PC-9 (cell line): ENCODE results near the gene MAP3K2. TPM values are rescaled to one million over a fixed set of nuclear protein-coding genes. Genes with fewer than 3 reads are reported as not detected.

ENCODE experiments used
- BruUV-seq: library from RNA; stranded (reverse); fragments of 400-500 nt; replicated peaks from 2 replicates; lab custom pipeline; 2021; lab: Mats Ljungman, UMichigan
- CTCF ChIA-PET: fragments of 300-600 bp; sonication (Branson Sonifier 250); formaldehyde crosslinking; loops from one replicate; lab custom pipeline; 2022; ENCODE audit warnings: antibody characterized with exemption; lab: Charles Lee
- POLR2A ChIA-PET: fragments of 300-600 bp; sonication (Branson Sonifier 250); formaldehyde crosslinking; loops from one replicate; lab custom pipeline; 2022; ENCODE audit warnings: antibody characterized with exemption; ENCODE audit not compliant: unreplicated experiment; lab: Charles Lee
- DNase-seq, 2 experiments: peaks; one replicate each; pipeline versions ENCODE4 v3.0.0 to v3.0.0-alpha.2; 2015 to 2022; ENCODE audit warnings: mixed read lengths in 1 of 2
- H2AFZ ChIP-seq: fragments of 200-600 bp; sonication (generic); 2 replicates; pipeline ENCODE4 v1.8.1; 2017; ENCODE audit warnings: antibody characterized with exemption
- H3F3A ChIP-seq: fragments of 200-600 bp; sonication (generic); 2 replicates; pipeline ENCODE4 v1.8.1; 2017; ENCODE audit warnings: antibody characterized with exemption, mild to moderate bottlenecking, low read depth; ENCODE audit not compliant: insufficient read depth
- H3K27ac ChIP-seq: fragments of 200-600 bp; sonication (generic); 2 replicates; pipeline ENCODE4 v1.6.1; 2016; ENCODE audit warnings: mixed run types
- H3K27me3 ChIP-seq: fragments of 200-600 bp; sonication (generic); 2 replicates; pipeline ENCODE4 v1.6.1; 2016; ENCODE audit warnings: low read depth, mixed run types; ENCODE audit not compliant: insufficient read depth
- H3K36me3 ChIP-seq: fragments of 200-600 bp; sonication (generic); 2 replicates; pipeline ENCODE4 v1.6.1; 2016; ENCODE audit warnings: low read depth, mixed run types
- H3K4me1 ChIP-seq: fragments of 200-600 bp; sonication (generic); replicated peaks from 2 replicates; pipeline ENCODE4 v1.6.1; 2016; ENCODE audit warnings: mixed run types; ENCODE audit not compliant: insufficient read depth
- H3K4me2 ChIP-seq: fragments of 200-600 bp; sonication (generic); 2 replicates; pipeline ENCODE4 v1.6.1; 2017; ENCODE audit warnings: mixed run types
- H3K4me3 ChIP-seq: fragments of 200-600 bp; sonication (generic); 2 replicates; pipeline ENCODE4 v1.6.1; 2016; ENCODE audit warnings: mixed run types
- H3K79me2 ChIP-seq: fragments of 200-600 bp; sonication (generic); 2 replicates; pipeline ENCODE4 v1.6.1; 2017; ENCODE audit warnings: low read depth, mixed run types
- H3K9me2 ChIP-seq: fragments of 200-600 bp; sonication (generic); 2 replicates; pipeline ENCODE4 v1.8.1; 2017; ENCODE audit warnings: mild to moderate bottlenecking; ENCODE audit not compliant: insufficient read depth
- H3K9me3 ChIP-seq: fragments of 200-600 bp; sonication (generic); 2 replicates; pipeline ENCODE4 v1.8.1; 2016; ENCODE audit warnings: low read depth; ENCODE audit not compliant: insufficient read depth
- H4K20me1 ChIP-seq: fragments of 200-600 bp; sonication (generic); 2 replicates; pipeline ENCODE4 v1.8.1; 2017; ENCODE audit not compliant: insufficient read depth
- EZH2 ChIP-seq: fragments of 200-600 bp; sonication (generic); IDR thresholded peaks from 2 replicates; pipeline ENCODE4 v1.8.0; 2017; ENCODE audit warnings: antibody characterized with exemption, low read depth
- intact Hi-C: fragments of 100-400 bp; cut with micrococcal nuclease; formaldehyde crosslinking; loops from one replicate; pipeline ENCODE4 v1.10.0; 2022; ENCODE audit not compliant: unreplicated experiment
- total RNA-seq: library from RNA; stranded (reverse); gene quantifications from 2 replicates; pipeline ENCODE4 v1.2.3, GENCODE V29; 2021
- TF ChIP-seq, protein P1 (sequence below): fragments of 200-600 bp; sonication (generic); conservative IDR thresholded peaks from 2 replicates; pipeline ENCODE4 v1.6.1; 2017; ENCODE audit warnings: mixed run types, antibody characterized with exemption, mild to moderate bottlenecking, moderate library complexity

The MAP3K2 gene
- total RNA-seq, 1 experiment from 2014 or later = 81.2 TPM

DNA sequence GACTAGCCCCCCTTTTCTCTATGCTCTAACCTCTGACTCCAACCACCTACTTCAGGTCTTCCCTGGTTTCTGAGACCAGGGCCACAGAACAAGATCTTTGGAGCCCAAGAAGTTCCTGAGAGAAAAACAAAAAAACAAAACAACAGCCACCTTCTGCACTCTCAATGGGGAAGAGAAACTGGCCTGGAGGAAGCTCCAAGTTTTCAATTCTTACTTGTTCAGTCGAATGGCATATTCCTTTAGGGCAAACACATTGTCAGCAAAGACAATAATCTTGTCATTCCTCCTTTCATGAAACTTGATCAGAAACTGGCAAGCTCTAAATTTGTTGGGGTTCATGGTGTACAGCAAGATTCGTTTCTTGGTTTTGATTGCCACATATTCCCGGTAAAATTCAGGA is 108.8 kb downstream of the MAP3K2 start:
- H3K79me2 ChIP-seq = peaks cover 17% of the 10 kb centered on the region; the same call in 1 of the 2 replicates
- no peaks in the 10 kb centered on the region for H3K9me3 ChIP-seq
- no TSS peak for BruUV-seq
- peaks cover 75% of the 10 kb centered on the region for H3K36me3 ChIP-seq
- no peak overlapping the region for H2AFZ ChIP-seq
- no peak overlapping the region for H3K27ac ChIP-seq
- no peak for DNase-seq
- ChIA-PET POLR2A (interaction anchor here (0.8 kb wide), 1 partner anchor 59 kb away, joined by 10 read pairs; the partner anchor contains the start of gene CYP27C1), CTCF (no interaction called here)
- H3K4me3 ChIP-seq = no peak overlapping the region
- TF ChIP-seq, protein P1, sequence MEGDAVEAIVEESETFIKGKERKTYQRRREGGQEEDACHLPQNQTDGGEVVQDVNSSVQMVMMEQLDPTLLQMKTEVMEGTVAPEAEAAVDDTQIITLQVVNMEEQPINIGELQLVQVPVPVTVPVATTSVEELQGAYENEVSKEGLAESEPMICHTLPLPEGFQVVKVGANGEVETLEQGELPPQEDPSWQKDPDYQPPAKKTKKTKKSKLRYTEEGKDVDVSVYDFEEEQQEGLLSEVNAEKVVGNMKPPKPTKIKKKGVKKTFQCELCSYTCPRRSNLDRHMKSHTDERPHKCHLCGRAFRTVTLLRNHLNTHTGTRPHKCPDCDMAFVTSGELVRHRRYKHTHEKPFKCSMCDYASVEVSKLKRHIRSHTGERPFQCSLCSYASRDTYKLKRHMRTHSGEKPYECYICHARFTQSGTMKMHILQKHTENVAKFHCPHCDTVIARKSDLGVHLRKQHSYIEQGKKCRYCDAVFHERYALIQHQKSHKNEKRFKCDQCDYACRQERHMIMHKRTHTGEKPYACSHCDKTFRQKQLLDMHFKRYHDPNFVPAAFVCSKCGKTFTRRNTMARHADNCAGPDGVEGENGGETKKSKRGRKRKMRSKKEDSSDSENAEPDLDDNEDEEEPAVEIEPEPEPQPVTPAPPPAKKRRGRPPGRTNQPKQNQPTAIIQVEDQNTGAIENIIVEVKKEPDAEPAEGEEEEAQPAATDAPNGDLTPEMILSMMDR = no peak
- no peak for TF ChIP-seq EZH2
- intact Hi-C loops = no loop called here
- H3K27me3 ChIP-seq = no peaks in the 10 kb centered on the region
- 0 out of 2 replicates have a peak, but pooled peaks cover 6% of the 10 kb centered on the region for H3F3A ChIP-seq
- H3K4me2 ChIP-seq = no peak overlapping the region
- no peaks in the 10 kb centered on the region for H3K9me2 ChIP-seq
- no peaks in the 10 kb centered on the region for H3K4me1 ChIP-seq
- H4K20me1 ChIP-seq = peaks cover 9% of the 10 kb centered on the region

- H3K79me2 ChIP-seq = no peaks in the 10 kb centered on the region; the same call in 1 of the 2 replicates
- H3K4me1 ChIP-seq = no peaks in the 10 kb centered on the region
- peaks cover 3% of the 10 kb centered on the region for H4K20me1 ChIP-seq
- H3K4me2 ChIP-seq = no peak overlapping the region
- H3K9me2 ChIP-seq = no peaks in the 10 kb centered on the region
- no peaks in the 10 kb centered on the region for H3K9me3 ChIP-seq
- no TSS peak for BruUV-seq
- peaks cover 70% of the 10 kb centered on the region for H3K36me3 ChIP-seq
- CTCF ChIA-PET = interaction anchor here (1.5 kb wide), 1 partner anchor 80 kb away, joined by 4 read pairs; no protein-coding TSS in a partner anchor
- TF ChIP-seq EZH2 = no peak
- TF ChIP-seq, protein P1 = no peak
- no peak for DNase-seq
- H3K4me3 ChIP-seq = no peak overlapping the region
- intact Hi-C loops = no loop called here
- peak overlapping the region; percentile 13 for H3K27ac ChIP-seq
- no peaks in the 10 kb centered on the region for H3K27me3 ChIP-seq
- H2AFZ ChIP-seq = no peak overlapping the region
- POLR2A ChIA-PET = interaction anchor here (0.7 kb wide), 1 partner anchor 123 kb away, joined by 4 read pairs; no protein-coding TSS in a partner anchor
- 0 out of 2 replicates have a peak, but pooled peaks cover 6% of the 10 kb centered on the region for H3F3A ChIP-seq
Measured at GRCh38 chr2:127277028-127277427, 110.7 kb downstream of the MAP3K2 start.

GRCh38 chr2:127275789-127276188 is 112.0 kb downstream of the MAP3K2 start:
- ChIA-PET POLR2A (no interaction called here), CTCF (interaction anchor here (1.5 kb wide), 1 partner anchor 78 kb away, joined by 4 read pairs; no protein-coding TSS in a partner anchor)
- Histone ChIP-seq H3K9me3 (no peaks in the 10 kb centered on the region), H3K27me3 (no peaks in the 10 kb centered on the region), H3F3A (0 out of 2 replicates have a peak, but pooled peaks cover 14% of the 10 kb centered on the region), H3K4me2 (no peak overlapping the region), H4K20me1 (peaks cover under 1% of the 10 kb centered on the region; the same call in 1 of the 2 replicates), H3K4me1 (no peaks in the 10 kb centered on the region), H3K4me3 (no peak overlapping the region), H3K79me2 (no peaks in the 10 kb centered on the region; the same call in 1 of the 2 replicates), H3K36me3 (peaks cover 72% of the 10 kb centered on the region), H3K9me2 (no peaks in the 10 kb centered on the region), H3K27ac (no peak overlapping the region), H2AFZ (no peak overlapping the region)
- TF ChIP-seq, protein P1 = no peak
- no peak for TF ChIP-seq EZH2
- no peak for DNase-seq
- no TSS peak for BruUV-seq
- intact Hi-C loops = no loop called here
